Activated T-cell treated with anti-CD3 and anti-CD28 coated beads for 24 hours (primary cell): ENCODE results near the gene OR52I1.
A peak's percentile ranks its signal among the peaks of the same experiment; 100 is the strongest.

Experiments
- DNase-seq: peaks from one replicate; pipeline ENCODE4 v3.0.0-alpha.2; 2020; ENCODE audit warnings: low read depth

The OR52I1 gene, protein sequence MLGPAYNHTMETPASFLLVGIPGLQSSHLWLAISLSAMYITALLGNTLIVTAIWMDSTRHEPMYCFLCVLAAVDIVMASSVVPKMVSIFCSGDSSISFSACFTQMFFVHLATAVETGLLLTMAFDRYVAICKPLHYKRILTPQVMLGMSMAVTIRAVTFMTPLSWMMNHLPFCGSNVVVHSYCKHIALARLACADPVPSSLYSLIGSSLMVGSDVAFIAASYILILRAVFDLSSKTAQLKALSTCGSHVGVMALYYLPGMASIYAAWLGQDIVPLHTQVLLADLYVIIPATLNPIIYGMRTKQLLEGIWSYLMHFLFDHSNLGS

DNA sequence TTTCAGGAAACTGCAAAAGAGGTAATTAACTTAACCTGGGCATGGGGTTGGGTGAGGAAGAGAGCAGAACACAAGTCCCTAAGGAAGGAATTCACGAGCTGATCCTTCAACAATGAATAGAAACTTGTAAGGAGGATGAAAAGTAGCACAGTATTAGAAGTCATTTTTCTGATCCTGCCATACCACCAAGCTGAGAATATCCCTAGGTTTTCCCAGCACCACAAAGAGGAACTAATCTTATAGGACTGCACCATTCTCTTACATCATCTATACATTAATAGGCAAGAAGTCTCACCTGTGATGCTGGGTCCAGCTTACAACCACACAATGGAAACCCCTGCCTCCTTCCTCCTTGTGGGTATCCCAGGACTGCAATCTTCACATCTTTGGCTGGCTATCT lies at the start of gene OR52I1:
Gene OR52I1, plus strand, starts transcription at position 301 of the 400 bp plus-strand sequence. Its CDS starts 0 bp downstream, at position 301.
- DNase-seq: no peak

DNA sequence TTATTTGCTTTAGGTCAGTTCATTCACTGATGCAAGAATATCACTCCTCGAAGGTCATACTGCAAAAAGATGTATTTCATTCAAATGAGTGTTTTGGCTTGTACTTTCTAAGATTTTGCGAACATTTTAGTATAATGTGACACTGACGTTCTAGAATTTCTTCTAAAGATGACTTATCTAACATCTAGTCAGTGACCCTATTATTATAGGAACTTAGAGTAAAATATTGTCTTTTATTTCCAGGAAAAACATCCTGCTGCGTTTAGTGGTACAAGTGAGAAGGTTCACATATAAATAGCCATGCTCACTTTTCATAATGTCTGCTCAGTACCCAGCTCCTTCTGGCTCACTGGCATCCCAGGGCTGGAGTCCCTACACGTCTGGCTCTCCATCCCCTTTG lies 48.9 kb upstream of the OR52I1 start, which contains the start of gene OR52M1:
Gene OR52M1, plus strand, starts transcription at position 301 of the 400 bp plus-strand sequence. Its CDS starts 0 bp downstream, at position 301.
- DNase-seq: no peak

DNA sequence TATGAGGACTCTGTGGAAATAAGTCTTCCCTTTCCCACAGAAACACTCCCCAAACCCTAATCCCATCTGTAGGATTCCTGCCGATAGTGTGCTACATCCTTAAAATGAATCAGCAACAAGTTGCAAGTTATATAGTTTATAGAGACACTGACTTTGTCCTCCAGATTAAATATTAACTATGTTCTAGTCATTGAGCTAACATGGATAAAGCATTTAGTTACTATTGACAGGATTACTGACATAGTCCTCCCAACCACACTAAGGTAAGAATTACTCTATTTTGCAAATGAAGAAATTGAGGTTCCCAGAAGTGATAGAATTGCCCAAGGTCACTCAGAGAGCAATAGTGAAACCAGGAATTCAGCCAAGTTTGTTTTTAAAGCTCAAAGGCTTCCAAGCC lies 47.0 kb upstream of the OR52I1 start:
- no peak for DNase-seq

DNA sequence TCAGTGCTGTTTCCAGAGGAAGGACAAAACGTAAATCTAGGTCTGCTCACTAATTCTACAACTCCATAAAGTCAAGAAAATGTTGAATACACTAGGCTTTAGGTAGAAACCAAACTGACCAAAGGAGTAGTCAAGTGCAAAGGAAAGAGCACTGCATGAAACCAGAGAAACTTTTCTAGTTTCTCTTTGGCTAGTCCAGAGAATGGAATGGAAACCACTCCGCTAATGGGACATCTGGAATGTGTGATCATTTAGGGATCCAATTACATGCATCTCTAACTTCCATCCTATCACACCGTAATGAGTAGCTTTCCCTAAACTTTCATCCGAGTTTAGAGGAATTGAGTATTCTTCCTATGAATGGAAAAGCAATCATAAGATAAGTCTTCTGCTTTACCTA lies 46.4 kb upstream of the OR52I1 start:
- DNase-seq: no peak

DNA sequence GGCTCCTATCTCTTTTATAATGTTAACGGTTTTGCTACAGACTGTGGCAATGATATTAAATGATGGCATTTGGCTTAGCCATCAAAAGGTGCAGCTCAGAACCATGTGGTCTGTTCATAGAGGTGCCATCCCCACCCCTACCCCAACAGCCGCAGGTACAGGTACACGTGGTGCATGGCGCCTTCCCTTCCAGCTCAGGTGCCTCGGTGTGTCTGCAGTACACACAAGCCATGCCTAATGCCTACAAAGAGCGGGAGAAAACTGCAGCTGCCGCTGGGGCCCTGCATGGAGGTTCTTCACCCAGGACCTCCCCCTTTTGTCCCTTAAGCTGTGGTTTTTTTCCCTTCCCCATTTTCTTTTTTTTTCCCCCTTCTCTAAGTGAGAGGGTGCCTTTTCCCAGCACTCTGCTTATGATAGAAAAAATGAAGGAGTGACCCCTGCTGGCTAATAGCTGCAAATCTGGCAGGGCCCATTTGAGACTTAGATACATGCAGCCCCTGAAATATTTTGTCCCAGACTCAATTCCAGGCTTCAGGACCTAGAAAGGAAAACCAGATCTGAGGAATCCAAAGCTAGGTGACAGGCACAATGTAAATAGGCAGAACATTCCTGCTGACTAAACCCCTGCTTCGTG lies 42.4 kb upstream of the OR52I1 start:
- DNase-seq: no peak

DNA sequence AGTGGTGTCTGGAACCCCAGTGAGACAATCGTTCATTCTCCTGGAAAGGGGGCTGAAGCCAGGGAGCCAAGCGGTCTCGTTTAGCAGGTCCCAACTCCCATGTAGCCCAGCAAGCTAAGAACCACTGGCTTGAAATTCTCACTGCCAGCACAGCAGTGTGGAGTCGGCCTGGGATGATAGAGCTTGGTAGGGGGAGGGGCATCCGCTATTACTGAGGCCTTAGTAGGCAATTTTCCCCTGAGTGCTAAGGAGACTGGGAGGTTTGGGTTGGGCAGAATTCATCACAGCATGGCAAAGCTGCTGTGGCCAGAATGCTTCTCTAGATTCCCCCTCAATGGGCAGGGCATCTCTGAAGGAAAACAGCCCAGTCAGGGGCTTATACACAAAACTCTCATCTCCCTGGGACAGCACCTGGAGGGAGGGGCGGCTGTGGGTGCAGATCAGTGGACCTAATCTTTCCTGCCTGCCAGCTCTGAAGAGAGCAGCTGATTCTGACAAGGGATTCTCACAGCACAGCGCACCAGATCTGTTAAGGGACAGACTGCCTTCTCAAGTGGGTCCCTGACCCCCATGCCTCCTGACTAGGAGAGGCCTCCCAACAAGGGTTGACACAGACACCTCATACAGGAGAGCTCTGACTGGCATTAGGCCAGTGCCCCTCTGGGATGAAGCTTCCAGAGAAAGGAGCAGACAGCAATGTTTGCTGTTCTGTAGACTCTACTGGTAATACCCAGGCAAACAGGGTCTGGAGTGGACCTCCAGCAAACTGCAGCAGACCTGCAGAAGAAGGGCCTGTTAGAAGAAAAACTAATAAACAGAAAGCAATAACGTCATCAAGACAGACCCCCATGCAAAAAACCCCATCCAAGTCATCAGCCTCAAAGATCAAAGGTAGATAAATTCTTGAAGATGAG lies 34.1 kb upstream of the OR52I1 start:
- no peak for DNase-seq

- no peak for DNase-seq
These were observed 33.4 kb upstream of the OR52I1 start for GRCh38 chr11:4560467-4560866.

- no peak for DNase-seq
These were observed 28.5 kb upstream of the OR52I1 start for GRCh38 chr11:4565371-4565770.

DNA sequence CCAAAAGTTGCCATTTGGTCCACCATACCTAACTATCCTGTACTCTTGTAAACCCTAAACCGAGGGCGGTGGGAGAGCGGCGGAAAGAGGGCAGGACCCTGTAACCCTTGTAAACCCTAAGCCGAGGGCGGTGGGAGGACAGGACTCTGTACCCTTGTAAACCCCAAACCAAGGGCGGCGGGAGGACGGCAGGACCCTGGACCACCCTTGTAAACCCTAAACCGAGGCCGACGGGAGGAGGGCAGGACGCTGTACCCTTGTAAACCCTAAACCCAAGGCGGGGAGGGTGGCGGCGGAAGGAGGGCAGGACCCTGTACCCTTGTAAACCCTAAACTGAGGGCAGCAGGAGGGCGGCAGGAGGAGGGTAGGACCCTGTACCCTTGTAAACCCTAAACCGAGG lies 24.8 kb upstream of the OR52I1 start:
- no peak for DNase-seq

- DNase-seq: no peak
These were observed 17.0 kb upstream of the OR52I1 start for GRCh38 chr11:4576880-4577279.

DNA sequence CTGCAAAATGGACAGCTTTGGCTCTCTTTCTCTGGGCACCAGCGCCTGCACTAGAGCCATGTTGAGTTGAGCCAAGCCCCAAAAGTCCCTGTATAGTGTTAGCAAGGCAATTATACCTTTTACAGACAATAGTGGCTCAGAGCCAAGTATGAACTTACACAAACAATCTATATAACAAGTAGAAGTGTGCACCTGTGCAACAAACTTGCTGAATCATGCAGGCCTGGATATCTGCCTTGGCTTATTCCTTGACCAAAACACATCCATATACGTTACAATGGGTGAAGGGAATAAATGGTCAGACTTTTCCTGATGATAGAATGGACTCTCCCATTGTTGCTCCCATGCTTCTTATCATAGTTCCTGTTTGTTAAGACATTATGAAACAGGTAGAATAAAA lies 16.1 kb upstream of the OR52I1 start:
- no peak for DNase-seq

GRCh38 chr11:4578624-4579023 lies 15.2 kb upstream of the OR52I1 start:
- DNase-seq: no peak

GRCh38 chr11:4580124-4580523 lies 13.7 kb upstream of the OR52I1 start:
- DNase-seq: no peak

DNA sequence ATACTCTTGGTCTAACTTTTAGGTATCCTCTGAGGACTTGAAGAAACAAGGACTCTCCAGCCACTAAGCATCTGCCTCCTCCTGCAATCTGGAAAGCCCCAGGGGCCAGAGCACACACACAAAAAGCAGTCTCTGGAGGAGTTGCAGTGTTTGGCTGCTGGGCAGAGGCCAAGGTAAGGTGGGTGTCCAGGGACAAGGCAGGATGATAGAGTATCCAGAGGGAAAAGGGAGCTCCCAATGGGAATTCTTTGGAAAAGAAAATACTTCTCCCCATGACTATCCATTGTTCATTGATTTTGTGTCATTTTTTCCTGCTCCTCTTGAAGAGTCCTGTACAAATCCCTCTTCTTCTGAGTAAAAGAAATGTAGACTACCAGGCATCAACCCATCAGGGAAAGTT lies 12.4 kb upstream of the OR52I1 start, which contains the start of gene OR52I2:
Gene OR52I2, plus strand, starts transcription at position 301 of the 400 bp plus-strand sequence.
- no peak for DNase-seq

- no peak for DNase-seq
These were observed 4.8 kb upstream of the OR52I1 start for GRCh38 chr11:4589017-4589416.

- DNase-seq: no peak
These were observed 11.2 kb downstream of the OR52I1 start for GRCh38 chr11:4605057-4605456.

DNA sequence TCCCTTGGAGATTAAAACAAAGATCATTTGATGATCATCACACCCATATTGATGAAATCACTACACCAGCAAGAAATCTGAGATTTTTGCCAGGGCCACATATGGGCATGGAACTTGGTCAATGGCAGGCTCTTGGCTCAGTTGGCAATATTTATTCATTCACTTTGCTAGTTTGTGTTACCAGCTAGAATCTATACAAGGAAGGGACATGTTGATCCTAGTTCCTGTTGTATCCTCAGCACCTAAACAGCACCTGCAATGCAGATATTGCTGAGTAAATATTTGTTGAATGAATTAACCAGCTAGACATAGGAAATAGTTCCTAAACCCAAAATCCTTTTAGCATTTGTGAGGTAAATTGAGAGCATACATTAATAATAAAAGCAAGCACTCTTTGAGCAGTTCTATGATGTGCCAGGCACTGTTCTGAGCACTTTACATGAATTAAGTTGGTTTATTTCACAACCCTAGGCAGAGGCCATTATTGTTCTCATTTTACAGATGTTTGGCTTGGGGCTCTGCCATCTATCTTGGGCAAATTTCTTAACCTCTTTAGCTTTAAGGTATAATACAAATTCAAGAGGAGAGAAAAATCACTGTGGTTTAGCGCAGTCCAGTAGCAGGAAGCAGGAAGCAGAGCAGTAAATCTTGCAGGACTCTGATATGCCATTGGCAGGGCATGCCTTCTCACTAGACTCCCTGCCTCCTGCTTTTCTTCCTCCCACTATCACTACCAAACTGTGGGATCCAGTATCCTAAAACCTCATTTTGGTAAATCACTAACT lies 12.6 kb downstream of the OR52I1 start:
- no peak for DNase-seq

DNA sequence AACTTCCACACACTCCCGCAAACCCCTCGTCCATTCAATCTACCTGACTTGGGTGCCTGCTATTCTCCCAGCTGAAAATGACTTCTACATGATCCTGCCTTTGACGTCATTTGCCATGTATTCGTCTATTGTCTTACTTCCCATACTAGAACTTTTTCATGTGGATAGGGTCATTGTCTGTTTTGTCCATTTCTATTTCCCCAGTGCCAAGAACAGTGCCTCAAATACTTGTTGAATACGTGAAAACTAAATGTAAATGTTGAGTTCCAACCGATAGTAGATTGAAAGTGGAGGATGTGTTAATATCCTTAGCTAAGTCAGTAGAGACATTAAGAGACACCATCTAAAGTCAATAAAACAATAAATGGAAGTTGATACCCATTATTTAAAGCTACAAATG lies 13.3 kb downstream of the OR52I1 start:
- no peak for DNase-seq

DNA sequence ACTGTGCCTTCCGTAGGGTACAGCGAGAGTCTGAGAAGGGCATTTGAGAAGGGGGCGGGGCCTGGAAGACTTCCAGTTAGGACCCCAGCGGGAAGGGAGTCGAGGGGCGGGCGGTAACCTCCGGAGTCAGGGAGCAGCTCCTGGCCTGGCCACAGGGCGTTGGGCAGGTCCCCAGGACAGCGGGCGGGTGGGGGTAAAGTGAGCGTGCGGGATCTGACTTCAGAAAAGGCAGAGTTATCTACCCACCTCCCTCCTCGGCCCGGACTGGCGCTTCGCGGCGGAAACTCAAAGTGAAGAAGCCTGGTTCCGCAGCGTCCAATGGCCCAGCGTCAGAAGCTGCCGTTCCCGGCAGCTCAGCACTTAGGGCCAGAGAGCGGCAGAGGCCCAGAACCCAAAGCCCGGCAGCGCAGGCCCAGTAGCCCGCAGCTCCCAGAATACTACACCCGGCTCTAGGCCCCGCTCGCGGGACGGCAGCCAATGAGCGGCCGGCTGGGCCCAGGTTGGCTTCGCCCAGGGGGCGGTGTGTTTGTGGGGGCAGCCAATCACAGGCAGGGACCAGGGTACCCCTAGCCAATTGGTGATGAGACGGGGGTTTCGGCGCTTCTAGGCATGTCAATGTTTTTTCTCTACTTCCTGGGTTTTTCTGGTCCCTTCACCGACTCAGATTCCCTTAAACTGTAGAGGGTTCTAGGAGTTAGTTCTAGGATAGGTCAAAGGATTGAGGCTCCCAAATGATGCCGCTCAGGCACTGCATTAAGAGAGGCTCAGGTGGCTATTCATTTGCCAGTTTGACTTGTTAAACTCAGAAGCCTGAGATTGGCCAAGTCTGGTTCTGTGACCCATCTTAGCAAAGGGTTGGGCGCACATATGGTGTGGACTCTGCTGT lies 14.2 kb downstream of the OR52I1 start, which contains the start of gene TRIM68:
Gene TRIM68, minus strand, starts transcription at position 451 of the 886 bp plus-strand sequence. CDS start 2,727 bp downstream, outside the sequence.
- peak; percentile 93 for DNase-seq

DNA sequence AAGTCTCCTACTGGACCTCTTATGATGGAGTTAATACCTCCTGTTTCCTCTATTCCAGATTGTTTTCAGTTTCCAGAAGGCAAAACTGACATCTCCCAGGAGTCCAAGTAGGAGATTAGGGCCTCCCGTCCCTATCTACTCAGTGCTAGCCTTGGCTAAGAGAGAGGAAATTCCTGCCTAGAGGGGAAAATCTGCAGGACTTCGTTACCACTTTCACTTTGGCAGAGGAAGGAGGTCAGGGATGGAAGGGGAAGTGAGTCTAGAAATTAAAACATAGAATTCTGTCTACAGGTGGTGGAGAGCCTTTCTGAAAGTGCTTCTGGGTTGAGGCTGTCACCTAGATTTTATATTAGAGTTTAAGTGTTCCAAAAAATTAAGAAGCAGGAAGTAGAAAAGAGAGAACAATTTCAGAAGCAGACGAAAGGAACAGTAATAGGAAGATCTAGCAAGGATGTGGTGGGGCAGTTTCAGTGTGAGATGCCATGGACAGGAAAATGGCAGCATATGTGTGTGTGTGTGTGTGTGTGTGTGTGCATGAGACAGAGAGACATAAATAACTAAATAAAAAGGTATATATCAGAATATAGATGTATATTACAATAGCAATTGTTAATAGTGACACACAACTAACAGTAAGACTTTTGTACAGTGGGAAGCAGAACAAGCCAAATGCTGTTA lies 16.6 kb downstream of the OR52I1 start:
- DNase-seq: no peak
